ENCODE data around the gene ATP8B4. TPM values are rescaled to one million over a fixed set of nuclear protein-coding genes. Genes with fewer than 3 reads are reported as not detected.

ATP8B4 gene
- polyA plus RNA-seq, 1 donor (not counting 4 experiments of a cell fraction or from before 2014, with no cell fraction given) = 0.05 TPM

DNA sequence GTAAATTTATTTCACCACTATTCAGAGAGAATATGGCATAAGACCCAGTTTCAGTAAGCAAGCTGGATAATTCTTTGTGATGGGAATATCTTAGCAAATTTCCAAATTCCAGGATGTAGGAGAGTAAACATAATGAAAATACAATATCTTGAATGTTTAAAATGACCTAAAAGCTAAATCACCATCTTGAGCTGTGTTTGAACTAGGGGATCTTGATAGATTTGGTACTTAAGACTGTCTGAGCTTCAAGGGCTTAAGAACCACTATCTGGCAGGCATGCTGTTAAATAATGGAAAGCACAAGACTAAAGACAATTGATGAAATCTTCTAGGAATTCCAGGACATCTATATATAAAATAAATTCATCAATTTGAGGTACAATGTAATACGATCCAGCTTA is 217.7 kb downstream of the ATP8B4 start:
- no peak for TF ChIP-seq EZH2 (IDR thresholded peaks at IDR 0.05; ENCODE audit: low read length)
- TF ChIP-seq, protein P1, sequence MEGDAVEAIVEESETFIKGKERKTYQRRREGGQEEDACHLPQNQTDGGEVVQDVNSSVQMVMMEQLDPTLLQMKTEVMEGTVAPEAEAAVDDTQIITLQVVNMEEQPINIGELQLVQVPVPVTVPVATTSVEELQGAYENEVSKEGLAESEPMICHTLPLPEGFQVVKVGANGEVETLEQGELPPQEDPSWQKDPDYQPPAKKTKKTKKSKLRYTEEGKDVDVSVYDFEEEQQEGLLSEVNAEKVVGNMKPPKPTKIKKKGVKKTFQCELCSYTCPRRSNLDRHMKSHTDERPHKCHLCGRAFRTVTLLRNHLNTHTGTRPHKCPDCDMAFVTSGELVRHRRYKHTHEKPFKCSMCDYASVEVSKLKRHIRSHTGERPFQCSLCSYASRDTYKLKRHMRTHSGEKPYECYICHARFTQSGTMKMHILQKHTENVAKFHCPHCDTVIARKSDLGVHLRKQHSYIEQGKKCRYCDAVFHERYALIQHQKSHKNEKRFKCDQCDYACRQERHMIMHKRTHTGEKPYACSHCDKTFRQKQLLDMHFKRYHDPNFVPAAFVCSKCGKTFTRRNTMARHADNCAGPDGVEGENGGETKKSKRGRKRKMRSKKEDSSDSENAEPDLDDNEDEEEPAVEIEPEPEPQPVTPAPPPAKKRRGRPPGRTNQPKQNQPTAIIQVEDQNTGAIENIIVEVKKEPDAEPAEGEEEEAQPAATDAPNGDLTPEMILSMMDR (optimal IDR thresholded peaks at IDR 0.05 in 1 of 3, IDR thresholded peaks at IDR 0.05 in 1 of 3, conservative IDR thresholded peaks at IDR 0.05 in 1 of 3; ENCODE audit: extremely low read depth in 1 of 3, insufficient read depth in 2 of 3, low read length in 3 of 3) = no peak
- DNase-seq (ENCODE audit: low read depth, low spot score) (no peak), FAIRE-seq (no peak)
- no peaks in the 10 kb centered on the region for H3K79me2 ChIP-seq (ENCODE audit: control insufficient read depth, insufficient read depth, low read length)
- no peak overlapping the region for H3K27ac ChIP-seq (ENCODE audit: control insufficient read depth, insufficient read depth, low read length)
- no peak overlapping the region for H3K4me2 ChIP-seq (ENCODE audit: control insufficient read depth, extremely low read depth, insufficient read depth, low read depth, low read length)
- no peaks in the 10 kb centered on the region for H4K20me1 ChIP-seq (ENCODE audit: control insufficient read depth, extremely low read depth, insufficient read depth, low read length)
- H3K9me3 ChIP-seq (ENCODE audit: control insufficient read depth, low read depth, low read length) = no peaks in the 10 kb centered on the region
- H3K9ac ChIP-seq (ENCODE audit: control insufficient read depth, extremely low read depth, insufficient read depth, low read length) = no peak overlapping the region
- no peaks in the 10 kb centered on the region for H3K9me1 ChIP-seq (ENCODE audit: control insufficient read depth, extremely low read depth, insufficient read depth, low read length)
- H3K36me3 ChIP-seq (ENCODE audit: control insufficient read depth in 2 of 2, extremely low read depth in 1 of 2, insufficient read depth in 2 of 2, low read length in 2 of 2) = no peaks in the 10 kb centered on the region
- dilution Hi-C loops (cut with MboI; ENCODE audit: extremely low pct_ligation_motif_present, low sequenced_read_pairs) = no loop called here
- H3K27me3 ChIP-seq (ENCODE audit: control insufficient read depth, extremely low read depth, insufficient read depth, low read length) = no peaks in the 10 kb centered on the region
- no peak overlapping the region for H2AFZ ChIP-seq (ENCODE audit: control insufficient read depth, low read length)
- H3K4me1 ChIP-seq (ENCODE audit: control insufficient read depth, extremely low read depth, insufficient read depth, low read length) = no peaks in the 10 kb centered on the region
- no peak overlapping the region for H3K4me3 ChIP-seq (ENCODE audit: control insufficient read depth in 2 of 3, extremely low read depth in 1 of 3, insufficient read depth in 2 of 3, low read depth in 1 of 3, low read length in 3 of 3)

DNA sequence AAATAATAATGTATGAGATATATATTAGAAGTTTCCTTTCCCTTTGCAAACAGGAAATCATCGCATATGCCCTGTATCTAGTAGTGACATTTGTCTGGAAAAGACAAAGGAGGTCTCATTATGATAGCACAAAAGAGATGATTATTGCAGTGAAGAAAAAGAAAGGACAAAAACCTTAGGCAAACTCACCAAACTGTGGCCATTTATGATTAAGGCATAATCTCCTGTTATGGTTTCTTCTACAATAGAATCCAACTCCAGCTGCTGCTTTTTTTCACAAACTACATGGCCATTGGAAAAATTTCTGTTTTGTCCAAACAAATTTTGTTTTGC is 218.2 kb downstream of the ATP8B4 start:
- H3K27ac ChIP-seq (ENCODE audit: control insufficient read depth, insufficient read depth, low read length) = no peak overlapping the region
- no peaks in the 10 kb centered on the region for H4K20me1 ChIP-seq (ENCODE audit: control insufficient read depth, extremely low read depth, insufficient read depth, low read length)
- H3K4me1 ChIP-seq (ENCODE audit: control insufficient read depth, extremely low read depth, insufficient read depth, low read length) = no peaks in the 10 kb centered on the region
- DNase-seq (ENCODE audit: low read depth, low spot score) (no peak), FAIRE-seq (no peak)
- no peak overlapping the region for H3K4me2 ChIP-seq (ENCODE audit: control insufficient read depth, extremely low read depth, insufficient read depth, low read depth, low read length)
- no peak overlapping the region for H3K4me3 ChIP-seq (ENCODE audit: control insufficient read depth in 2 of 3, extremely low read depth in 1 of 3, insufficient read depth in 2 of 3, low read depth in 1 of 3, low read length in 3 of 3)
- H3K27me3 ChIP-seq (ENCODE audit: control insufficient read depth, extremely low read depth, insufficient read depth, low read length) = no peaks in the 10 kb centered on the region
- no peaks in the 10 kb centered on the region for H3K9me1 ChIP-seq (ENCODE audit: control insufficient read depth, extremely low read depth, insufficient read depth, low read length)
- H2AFZ ChIP-seq (ENCODE audit: control insufficient read depth, low read length) = no peak overlapping the region
- dilution Hi-C loops (cut with MboI; ENCODE audit: extremely low pct_ligation_motif_present, low sequenced_read_pairs) = no loop called here
- no peaks in the 10 kb centered on the region for H3K9me3 ChIP-seq (ENCODE audit: control insufficient read depth, low read depth, low read length)
- TF ChIP-seq, protein P1 (optimal IDR thresholded peaks at IDR 0.05 in 1 of 3, IDR thresholded peaks at IDR 0.05 in 1 of 3, conservative IDR thresholded peaks at IDR 0.05 in 1 of 3; ENCODE audit: extremely low read depth in 1 of 3, insufficient read depth in 2 of 3, low read length in 3 of 3) = no peak
- no peak for TF ChIP-seq EZH2 (IDR thresholded peaks at IDR 0.05; ENCODE audit: low read length)
- no peaks in the 10 kb centered on the region for H3K36me3 ChIP-seq (ENCODE audit: control insufficient read depth in 2 of 2, extremely low read depth in 1 of 2, insufficient read depth in 2 of 2, low read length in 2 of 2)
- H3K79me2 ChIP-seq (ENCODE audit: control insufficient read depth, insufficient read depth, low read length) = no peaks in the 10 kb centered on the region
- no peak overlapping the region for H3K9ac ChIP-seq (ENCODE audit: control insufficient read depth, extremely low read depth, insufficient read depth, low read length)
